DMS153 treated with DMSO at 0.1 percent for 48 hours (cell line): Measurements from ENCODE around the gene GSTP1.

ENCODE experiments used
- DNase-seq: peaks from one replicate; lab custom pipeline; 2025; ENCODE audit not compliant: unreplicated experiment; lab: John Stamatoyannopoulos, UW

The GSTP1 gene

DNA sequence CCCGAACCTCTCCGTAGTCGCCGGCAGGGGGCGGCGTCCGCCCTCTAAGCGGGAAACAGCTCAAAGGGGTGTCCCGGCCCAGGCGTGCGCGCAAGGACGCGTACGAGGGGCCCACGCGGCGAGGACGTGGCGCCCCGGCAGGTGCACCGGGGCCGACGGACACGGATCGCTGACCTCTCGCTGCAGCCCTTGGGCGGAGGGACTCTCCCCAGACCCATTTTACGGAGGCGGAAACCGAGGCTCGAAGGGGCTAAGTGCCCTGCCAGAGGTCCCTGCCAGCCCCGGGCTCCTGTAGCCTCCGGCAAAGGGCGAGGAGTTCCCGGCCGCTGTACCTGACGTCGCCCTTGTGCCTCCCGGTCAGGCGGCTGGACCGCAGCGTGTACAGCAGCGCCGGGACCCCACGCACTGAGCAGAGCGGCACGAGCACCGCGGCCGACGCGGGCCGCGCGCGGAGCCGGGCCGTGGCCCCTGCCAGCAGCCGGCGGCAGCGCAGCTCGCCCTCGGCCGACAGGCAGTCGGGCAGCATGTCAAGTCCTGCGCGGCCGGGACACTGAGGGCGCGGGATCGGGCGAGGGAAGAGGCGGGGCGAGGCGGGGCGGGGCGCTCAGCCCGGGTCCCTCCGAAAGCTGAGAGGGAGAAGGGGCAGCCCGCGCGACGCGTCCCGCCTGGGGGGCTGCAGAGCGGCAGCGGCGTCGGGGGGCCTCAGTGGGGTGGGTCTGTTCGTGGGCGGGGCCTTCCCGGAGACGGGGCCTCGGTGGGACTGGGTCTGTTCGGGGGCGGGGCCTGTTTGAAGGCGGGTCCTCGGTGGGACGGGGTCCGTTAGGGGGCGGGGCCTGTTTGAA lies 46.0 kb downstream of the GSTP1 start, which contains the start of gene NUDT8:
TSS of gene NUDT8 (minus strand) at position 552 of the 842 bp plus-strand sequence. CDS start at position 526, 26 bp downstream.
- peak; percentile 54 for DNase-seq

DNA sequence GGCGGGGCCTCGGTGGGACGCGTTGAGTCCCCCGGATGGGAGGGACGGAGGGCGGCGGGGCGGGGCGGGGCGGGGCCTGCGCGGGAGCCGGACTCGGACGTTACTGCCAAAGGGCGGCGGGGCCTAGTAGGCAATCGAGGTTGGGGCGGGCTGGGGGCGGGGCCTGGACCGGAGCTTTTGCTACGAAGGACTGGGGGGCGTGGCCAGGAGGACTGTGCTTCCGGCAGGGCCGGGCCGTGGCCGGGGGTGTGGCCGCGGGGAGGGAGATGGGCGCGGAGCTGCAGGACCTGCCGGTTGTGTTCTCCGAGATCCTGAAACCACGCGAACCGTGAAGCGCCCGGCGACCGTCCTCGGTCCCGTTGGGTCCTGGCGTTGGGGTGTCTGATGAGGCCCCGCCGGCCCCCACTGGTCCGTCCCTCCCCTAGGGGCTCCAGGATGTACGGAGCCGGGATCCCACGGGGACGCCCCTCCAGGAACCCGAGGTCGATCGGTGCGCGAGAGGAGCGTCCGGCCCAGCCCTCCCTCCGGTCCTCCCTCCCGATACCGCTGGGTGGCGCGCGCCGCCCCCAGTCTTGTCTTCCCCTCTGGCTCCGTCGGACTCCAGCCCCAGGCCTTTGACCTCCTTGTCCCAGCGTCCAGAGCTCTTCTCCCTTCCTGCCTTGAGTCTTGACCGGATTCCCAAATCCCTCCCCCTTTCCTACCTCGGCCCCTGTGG lies 46.8 kb downstream of the GSTP1 start:
- DNase-seq: peak; percentile 86

DNA sequence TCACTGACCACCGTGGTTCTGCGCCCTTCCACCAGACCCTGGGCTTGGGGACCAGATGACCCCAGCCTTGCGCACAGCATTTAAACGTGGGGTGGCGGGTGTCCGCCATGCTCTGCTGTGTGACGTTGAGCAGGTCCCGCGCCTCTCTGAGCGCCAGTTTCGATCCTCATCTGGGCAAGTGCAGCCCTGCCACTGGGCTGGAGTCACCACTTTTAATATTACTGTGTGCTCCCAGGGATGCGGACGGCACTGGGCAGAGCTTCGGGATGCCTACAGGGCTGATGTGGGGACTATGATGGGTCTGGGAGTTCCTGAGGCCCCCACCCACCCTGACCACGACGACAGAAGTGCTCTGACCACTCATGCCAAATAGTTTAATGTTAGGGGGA lies 47.3 kb downstream of the GSTP1 start:
- no peak for DNase-seq

DNA sequence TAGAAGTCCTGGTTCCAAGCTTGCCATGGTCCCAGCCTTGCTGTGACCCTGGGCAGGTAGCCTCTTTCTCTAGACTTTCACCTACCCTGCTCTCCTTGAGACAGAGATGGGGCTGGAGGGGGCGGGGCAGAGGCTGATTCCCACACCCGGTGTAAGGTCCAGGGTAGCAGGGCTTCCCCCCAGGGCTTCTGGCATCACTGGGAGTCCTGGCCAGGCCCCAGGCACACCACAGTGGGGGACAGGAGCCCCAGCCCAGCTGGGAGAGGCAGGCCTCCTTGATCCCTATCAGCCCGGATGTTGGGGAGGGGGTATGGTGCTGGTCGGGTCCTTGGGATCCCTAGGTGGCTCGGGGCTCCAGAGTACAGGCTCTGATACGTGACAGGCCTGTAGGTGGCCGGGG lies 47.8 kb downstream of the GSTP1 start:
- no peak for DNase-seq

DNA sequence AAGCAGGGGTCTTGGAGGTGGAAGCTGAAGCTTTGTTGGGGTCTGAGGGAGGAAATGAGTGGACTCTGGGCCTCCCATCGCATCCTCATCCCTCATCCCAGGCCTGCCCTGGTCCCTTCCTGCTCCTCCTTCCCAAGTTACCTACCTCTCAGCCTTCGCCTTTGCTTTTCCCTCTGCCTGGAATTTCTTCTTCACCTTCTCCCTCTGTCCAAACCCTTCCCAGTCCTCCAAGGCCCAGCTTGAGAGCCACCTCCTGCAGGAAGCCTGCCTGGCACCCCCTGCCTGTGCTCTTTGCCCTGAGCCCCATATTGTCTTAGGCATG lies 48.2 kb downstream of the GSTP1 start:
- DNase-seq: no peak

DNA sequence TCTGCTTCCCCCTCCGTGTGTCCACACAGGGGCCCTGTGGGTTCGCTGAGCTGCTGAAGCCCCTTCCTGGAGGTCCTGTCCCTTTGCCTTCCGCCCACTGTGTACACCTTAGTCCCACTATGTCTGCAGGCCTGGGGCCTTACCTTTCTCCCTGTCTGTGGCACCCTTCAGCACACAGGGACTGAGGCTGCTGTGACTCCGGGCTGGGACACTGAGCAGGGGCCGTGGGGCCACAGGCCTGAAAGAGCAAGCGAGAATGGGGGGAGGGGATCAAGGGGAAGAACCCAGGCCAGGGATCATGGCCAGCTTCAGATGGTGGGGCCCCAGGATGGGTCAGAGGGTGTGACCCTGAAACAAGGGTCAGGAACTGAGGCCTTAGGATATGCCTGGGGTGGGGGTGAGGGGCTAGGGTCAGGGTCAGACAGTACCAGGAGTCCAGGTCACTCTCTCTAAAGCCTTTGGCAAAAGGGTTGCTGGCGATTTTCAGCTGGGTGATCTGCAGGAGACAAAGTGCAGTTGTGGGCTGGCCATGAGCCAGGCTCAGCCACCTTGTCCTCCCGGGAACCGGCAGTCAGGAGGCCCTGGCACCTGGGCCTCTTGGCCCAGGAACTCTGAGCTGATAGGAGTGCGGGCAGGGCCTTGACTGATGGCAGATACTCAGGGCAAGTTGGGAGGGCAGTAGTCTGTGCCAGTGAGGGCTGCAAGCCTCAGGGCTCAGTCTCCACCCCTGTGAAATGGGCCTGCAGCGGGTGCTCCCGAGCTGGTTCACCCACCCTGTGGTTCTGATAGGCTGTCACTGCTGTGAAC lies 48.8 kb downstream of the GSTP1 start:
- DNase-seq: no peak

DNA sequence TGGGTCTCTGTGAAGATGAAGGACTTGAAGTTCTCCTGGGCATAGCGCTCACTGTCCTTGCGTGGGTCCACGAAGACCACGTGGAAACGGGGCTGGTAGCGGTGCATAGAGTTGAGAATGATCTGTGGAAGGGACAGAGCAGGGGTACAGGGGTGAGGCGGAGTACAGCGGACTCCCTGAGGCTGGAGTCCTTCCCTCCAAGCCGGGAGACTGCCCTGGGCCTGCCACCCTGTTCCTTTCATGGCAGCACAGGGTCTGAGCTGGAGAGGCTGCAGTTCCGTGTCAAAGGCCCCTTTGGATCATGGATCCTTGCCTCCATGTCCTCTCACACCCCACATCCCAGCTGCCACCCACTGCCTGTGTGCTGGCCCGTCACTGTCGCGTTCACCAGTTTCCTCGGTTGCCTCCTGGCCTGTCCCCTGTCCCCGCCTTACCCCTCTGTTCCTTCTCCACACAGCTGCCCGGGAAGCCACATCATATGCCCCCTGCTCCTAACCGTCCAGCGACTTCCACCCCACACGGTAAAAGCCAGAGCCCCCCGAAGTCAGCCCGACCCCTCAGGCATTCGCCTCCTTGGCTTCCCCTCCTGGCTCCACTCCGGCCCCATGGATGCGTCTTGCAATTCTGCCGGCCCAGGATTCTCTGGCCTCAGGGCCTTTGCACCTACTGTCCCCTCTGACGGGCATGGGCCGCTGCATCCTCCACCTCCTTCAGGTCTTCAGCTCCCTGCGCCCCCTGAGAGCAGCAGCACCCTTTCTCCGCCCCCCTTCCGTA lies 49.6 kb downstream of the GSTP1 start:
- no peak for DNase-seq

DNA sequence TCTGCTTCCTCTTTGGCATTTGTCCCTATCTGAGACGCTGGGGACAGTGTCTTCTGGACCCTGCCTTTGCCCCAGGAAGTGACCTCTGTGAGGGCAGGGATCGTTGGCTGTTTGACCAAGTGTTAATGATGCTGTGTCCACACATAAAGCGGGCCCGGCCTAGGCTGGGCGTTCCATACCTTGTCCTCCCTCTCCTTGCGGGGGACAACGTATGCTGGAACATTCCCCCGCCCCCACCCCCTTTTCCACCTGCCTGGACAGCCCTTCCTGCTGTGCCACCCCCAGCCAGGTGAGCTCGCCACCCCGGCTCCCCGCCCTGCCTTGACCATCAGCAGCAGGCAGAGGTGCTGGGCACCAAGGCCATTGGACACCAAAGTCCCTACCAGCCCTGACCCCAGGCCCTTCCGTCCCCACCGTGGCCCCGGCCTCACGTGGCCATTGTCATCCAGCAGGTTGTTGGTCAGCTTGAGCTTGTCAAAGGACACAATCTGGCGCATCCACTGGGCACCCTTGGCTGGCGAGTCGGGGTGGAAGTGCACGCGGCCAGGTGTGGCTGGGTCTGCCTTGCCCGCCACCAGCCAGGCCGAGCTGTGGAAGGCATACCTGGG lies 50.2 kb downstream of the GSTP1 start:
- DNase-seq: no peak

DNA sequence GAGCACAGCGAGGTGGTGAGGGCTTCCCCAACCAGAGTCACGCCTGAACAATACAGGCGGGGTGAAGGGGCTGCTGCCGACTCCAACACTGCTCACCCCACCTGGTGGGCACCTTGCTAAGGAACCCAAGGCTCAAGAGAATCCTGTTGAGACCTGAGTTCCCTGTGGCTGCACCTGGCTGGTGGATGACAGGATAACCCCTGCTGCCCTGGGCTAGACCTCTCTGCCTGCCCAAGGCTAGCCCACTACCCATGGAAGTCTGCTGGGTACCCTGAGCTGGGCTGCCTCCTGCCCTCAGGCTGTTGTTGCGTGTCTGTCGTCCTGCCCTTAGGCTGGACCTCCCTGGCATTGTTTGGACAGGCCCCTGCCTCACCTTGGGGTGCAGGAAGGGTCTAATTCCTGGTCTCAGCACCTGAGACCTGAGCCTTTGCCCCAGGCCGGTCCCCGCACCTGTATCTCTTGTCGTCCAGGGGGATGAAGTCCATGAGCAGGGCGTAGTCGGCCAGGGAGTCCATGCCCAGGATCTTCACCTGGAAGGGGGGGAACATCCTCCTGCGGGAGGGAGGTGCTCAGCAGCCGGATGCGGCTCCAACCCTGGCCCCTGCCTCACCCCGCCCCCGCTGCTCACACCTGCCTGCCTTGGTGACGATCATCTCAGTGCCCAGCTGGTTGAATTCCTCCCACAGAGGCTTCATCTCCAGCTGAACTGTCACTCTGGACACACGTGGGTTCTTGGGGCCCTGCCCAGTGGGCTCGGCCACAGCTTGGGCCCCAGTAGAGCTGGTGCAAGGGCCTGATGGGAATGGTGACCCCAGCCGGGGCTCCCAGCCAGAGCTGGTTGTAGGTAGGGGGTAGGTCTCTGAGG lies 51.0 kb downstream of the GSTP1 start:
- DNase-seq: no peak

DNA sequence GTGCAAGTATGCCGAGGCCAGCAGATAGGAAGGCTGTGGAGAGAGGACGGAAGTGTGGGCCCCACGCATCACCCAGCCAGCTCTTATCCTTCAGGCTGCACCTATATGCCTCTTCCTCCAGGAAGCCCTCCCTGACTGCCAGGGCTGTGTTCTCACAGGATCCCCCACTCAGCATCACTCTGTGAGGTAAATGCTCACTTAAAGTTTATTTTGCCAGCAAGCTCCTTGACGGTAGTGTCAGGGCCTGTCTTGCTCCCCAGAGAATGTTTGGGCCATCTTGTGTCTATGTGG lies 51.6 kb downstream of the GSTP1 start:
- no peak for DNase-seq
